Subcutaneous adipose tissue (tissue), 4 donors: ENCODE results near the gene FJX1. TPM values are rescaled to one million over a fixed set of nuclear protein-coding genes. Genes with fewer than 3 reads are reported as not detected.

ENCODE experiments used
- total RNA-seq, 4 donors: library from RNA; depleted of rRNA; stranded (reverse); fragments of >200 nt; gene quantifications; one replicate each; pipeline ENCODE4 v1.1.0, GENCODE V29; 2016
- TF ChIP-seq, protein P1 (sequence below): fragments of 450-650 bp; IDR thresholded peaks from one replicate; pipeline ENCODE4 v1.5.1; 2016; ENCODE audit warnings: low read depth, mild to moderate bottlenecking, control low read depth, antibody characterized with exemption, moderate library complexity

FJX1 gene
- total RNA-seq, 4 donors from 2014 or later: 1.1 to 4.6 (median 2.1) TPM

DNA sequence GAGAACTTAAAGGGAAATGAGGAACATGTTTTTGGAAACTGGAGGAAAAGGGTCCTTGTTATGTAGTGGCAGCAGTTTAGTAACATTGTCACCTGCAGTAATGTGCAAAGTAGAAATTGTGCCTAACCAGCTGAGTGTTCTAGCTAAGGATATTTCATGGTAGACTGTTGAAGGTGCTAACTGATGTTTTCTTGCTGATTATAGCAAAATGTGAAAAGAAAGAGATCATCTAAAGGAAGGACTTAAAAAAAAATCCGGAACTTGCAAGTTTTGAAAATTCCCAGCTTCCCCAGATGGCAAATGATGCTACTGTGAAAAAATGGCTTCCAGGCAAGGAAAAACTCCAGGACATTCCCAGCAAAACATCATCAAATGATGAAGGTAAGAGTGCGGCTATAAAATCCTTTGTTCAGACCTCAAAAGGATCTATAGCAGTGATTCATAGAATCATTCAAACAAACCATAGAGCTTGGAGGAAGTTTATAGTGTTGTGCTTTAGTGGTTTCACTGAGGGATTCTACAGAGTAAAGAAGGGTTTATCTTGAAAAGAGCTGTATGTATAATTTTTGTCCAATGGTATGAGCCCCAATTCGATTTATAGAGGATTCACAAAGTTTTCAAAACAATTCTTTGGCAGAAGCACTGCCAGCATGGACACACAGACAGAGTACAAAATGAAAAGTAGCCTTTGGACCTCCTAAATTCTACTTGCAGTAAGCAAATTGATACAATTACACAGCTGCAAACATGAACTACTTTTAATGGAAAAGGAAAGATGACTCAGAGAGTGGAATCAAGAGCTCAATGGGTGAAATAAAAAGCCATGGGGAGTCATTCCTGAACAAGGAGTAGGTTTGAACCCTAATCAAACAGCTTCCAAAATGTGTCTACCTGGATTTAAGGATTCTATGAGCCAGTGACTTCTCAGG is 40.0 kb downstream of the FJX1 start:
- TF ChIP-seq, protein P1, sequence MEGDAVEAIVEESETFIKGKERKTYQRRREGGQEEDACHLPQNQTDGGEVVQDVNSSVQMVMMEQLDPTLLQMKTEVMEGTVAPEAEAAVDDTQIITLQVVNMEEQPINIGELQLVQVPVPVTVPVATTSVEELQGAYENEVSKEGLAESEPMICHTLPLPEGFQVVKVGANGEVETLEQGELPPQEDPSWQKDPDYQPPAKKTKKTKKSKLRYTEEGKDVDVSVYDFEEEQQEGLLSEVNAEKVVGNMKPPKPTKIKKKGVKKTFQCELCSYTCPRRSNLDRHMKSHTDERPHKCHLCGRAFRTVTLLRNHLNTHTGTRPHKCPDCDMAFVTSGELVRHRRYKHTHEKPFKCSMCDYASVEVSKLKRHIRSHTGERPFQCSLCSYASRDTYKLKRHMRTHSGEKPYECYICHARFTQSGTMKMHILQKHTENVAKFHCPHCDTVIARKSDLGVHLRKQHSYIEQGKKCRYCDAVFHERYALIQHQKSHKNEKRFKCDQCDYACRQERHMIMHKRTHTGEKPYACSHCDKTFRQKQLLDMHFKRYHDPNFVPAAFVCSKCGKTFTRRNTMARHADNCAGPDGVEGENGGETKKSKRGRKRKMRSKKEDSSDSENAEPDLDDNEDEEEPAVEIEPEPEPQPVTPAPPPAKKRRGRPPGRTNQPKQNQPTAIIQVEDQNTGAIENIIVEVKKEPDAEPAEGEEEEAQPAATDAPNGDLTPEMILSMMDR: no peak

DNA sequence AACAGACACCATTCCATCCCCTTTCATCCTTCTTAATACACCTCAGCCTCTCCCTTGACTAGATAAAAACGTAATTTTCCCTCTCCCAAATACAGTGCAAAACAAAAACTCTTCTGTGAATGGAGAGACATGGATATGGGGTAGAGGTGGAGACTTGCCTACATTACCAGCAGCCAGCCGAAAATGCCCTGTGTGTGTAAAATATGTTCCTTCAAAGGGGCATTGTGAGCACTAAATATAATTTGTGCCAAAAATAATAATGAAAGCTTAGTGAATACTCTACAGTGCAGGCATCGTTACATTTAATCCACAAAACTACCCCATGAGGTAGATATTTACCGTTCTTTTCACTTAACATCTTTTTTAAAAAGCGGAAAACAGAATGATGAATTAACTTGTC is 43.3 kb downstream of the FJX1 start:
- TF ChIP-seq, protein P1: no peak

DNA sequence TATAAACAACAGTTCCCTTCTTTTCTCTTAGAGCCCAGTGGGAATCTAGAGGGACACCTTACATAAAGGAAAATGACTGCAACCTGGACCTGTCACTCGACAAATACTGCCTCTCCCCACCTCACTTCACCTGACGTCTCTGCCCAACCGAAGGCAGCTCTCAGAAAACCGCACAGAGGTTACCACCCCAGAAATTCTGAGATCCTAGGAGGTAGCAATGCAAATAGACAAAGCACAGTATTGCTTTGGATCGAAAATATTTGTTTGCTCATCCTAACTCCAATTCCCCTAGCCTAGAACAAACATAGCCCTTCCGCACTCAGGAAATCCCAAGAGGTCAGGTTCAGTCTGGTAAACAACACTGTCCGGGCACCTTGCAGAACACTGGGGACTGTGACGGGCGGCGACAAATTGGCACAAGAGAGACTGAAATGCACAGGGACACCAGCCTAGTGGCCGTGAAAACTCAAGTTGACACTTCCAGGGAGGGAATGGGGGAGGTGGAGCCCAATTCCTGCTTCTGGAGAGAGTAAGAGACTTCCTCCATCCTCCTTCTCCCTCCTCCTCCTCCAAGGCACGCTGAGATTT is 43.9 kb downstream of the FJX1 start:
- TF ChIP-seq, protein P1: no peak

DNA sequence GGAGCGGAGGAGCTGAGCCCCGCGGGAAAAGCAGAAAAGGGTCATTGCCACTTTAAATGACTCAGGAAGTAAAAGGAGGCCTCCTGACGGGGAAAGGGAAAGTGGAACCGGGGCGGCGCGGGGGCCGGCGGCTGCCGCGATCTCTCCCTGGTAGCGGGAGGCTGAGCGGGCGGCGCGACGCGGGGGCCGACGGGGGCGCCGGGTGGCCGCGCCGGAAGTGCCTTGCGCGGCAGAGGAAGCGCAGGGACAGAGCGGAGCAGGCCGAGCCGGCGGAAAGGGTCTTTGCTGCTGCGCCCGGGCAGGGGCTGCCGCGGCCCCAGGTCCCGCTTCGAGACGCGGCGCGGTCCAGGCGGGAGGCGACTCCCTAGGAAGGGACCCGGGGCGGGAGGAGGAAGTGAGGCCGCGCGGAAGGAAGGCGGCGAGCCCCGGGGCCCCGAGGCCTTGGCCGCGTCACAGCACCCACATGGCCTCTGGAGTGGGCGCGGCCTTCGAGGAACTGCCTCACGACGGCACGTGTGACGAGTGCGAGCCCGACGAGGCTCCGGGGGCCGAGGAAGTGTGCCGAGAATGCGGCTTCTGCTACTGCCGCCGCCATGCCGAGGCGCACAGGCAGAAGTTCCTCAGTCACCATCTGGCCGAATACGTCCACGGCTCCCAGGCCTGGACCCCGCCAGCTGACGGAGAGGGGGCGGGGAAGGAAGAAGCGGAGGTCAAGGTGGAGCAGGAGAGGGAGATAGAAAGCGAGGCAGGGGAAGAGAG is 44.6 kb downstream of the FJX1 start, which contains the start of gene TRIM44:
Gene TRIM44 (plus strand): TSS at position 127 of the 759 bp plus-strand sequence. CDS start 337 bp downstream, at position 464.
- TF ChIP-seq, protein P1: no peak

DNA sequence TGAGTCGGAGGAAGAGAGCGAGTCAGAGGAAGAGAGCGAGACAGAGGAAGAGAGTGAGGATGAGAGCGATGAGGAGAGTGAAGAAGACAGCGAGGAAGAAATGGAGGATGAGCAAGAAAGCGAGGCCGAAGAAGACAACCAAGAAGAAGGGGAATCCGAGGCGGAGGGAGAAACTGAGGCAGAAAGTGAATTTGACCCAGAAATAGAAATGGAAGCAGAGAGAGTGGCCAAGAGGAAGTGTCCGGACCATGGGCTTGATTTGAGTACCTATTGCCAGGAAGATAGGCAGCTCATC is 45.1 kb downstream of the FJX1 start:
- TF ChIP-seq, protein P1: no peak

DNA sequence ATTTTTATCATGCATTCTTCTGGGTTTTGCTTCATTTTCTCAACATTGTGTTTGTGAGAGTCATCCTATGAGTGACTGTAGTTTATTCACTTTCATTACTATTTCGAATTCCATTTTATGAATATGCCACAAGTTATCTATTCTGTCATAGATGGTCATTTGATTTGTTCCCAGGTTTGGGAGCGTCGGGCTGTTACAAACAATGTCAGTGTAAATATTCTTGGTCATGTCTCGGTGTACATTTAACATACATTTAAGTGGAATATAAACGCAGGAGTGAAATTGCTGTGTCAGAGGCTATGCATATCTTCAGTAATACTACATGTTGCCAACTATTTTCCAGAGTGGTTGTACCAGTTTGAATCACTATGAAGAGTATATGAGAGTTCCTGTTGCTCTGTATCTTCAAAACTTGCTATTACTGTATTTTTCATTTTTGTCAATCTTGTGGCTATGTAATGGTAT is 46.7 kb downstream of the FJX1 start:
- TF ChIP-seq, protein P1: no peak

DNA sequence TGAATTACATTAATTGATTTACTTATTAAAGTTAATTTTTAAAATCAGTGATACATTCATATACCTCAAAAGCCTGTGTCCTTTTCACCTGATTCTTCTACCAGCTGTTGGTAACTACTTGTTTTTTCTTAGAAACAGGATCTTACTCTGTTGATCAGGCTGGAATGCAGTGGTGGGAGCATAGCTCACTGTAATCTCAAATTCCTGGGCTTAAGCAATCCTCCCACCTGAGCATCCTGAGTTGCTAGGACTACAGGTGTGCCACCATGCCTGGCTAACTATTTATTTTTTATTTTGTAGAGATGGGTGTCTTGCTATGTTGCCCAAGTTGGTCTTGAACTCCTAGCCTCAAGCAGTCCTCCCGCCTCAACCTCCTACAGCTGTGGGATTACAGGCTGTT is 49.0 kb downstream of the FJX1 start:
- TF ChIP-seq, protein P1: no peak
